Choroid plexus epithelial cell (primary cell): ENCODE measurements around the gene SDSL.

Experiments
- DNase-seq: peaks from one replicate; pipeline ENCODE4 v3.0.0-alpha.2; 2010; ENCODE audit warnings: low read depth
- H3K4me3 ChIP-seq: 2 replicates; pipeline ENCODE4 v1.5.1; 2011; ENCODE audit warnings: low read depth, mild to moderate bottlenecking, control low read depth, low read length, moderate library complexity
- CTCF ChIP-seq: conservative IDR thresholded peaks from 2 replicates; pipeline ENCODE4 v1.5.1; 2011; ENCODE audit warnings: low read depth, mild to moderate bottlenecking, control low read depth, inconsistent platforms, low read length, moderate library complexity

SDSL gene

GRCh38 chr12:113457710-113458109 lies 35.5 kb downstream of the SDSL start:
- TF ChIP-seq CTCF: no peak
- H3K4me3 ChIP-seq: no peak overlapping the region
- no peak for DNase-seq

- no peak for TF ChIP-seq CTCF
Observed at GRCh38 chr12:113459981-113460380, 37.8 kb downstream of the SDSL start.

GRCh38 chr12:113461666-113462065 lies 39.5 kb downstream of the SDSL start:
- DNase-seq: peak; percentile 26
- H3K4me3 ChIP-seq: no peak overlapping the region
- TF ChIP-seq CTCF: peak; percentile 68

More at GRCh38 chr12:113459981-113460380, 37.8 kb downstream of the SDSL start:
- DNase-seq: no peak
- H3K4me3 ChIP-seq: no peak overlapping the region

- DNase-seq: peak; percentile 80
- TF ChIP-seq CTCF: peak; percentile 93
- H3K4me3 ChIP-seq: no peak overlapping the region
Observed at GRCh38 chr12:113462117-113462774, 40.1 kb downstream of the SDSL start.

GRCh38 chr12:113462998-113463745 lies 41.0 kb downstream of the SDSL start:
- DNase-seq: no peak
- no peak overlapping the region for H3K4me3 ChIP-seq
- no peak for TF ChIP-seq CTCF

- no peak for DNase-seq
- TF ChIP-seq CTCF: no peak
- H3K4me3 ChIP-seq: no peak overlapping the region
Observed at GRCh38 chr12:113463746-113464451, 41.7 kb downstream of the SDSL start.
